DND-41 (cell line): ENCODE data around the gene REPS1.

Experiments
- ATAC-seq: fragments of 200-7000 bp; cut with Tn5 transposase; 3 replicates; pipeline ENCODE4 v1.9.1; 2021; ENCODE audit warnings: low read depth; ENCODE audit not compliant: insufficient read depth
- DNase-seq: peaks from one replicate; pipeline ENCODE4 v3.0.0-alpha.2; 2020
- H2AFZ ChIP-seq: 2 replicates; pipeline ENCODE4 v1.6.0; 2012; ENCODE audit warnings: low read depth, low read length
- H3K27ac ChIP-seq: 2 replicates; pipeline ENCODE4 v1.5.1; 2012; ENCODE audit warnings: low read length, inconsistent platforms
- H3K27me3 ChIP-seq: fragments of 200-600 bp; sonication (generic); 2 replicates; pipeline ENCODE4 v1.6.0; 2012; ENCODE audit warnings: low read length, mild to moderate bottlenecking, inconsistent platforms; ENCODE audit not compliant: insufficient read depth, poor library complexity
- H3K36me3 ChIP-seq: 2 replicates; pipeline ENCODE4 v1.5.1; 2012; ENCODE audit warnings: low read length, inconsistent platforms; ENCODE audit not compliant: insufficient read depth
- H3K4me1 ChIP-seq: 2 replicates; pipeline ENCODE4 v1.5.1; 2012; ENCODE audit warnings: mild to moderate bottlenecking, low read length; ENCODE audit not compliant: insufficient read depth
- H3K4me2 ChIP-seq: 2 replicates; pipeline ENCODE4 v1.6.0; 2012; ENCODE audit warnings: mild to moderate bottlenecking, moderate library complexity, low read length, inconsistent platforms; ENCODE audit not compliant: insufficient read depth
- H3K4me3 ChIP-seq, 2 experiments: fragments of 200-600 bp in 1 of 2; shearing (Covaris generic) in 1 of 2; 2 replicates each; pipeline ENCODE4 v1.5.1; 2012 to 2016; ENCODE audit warnings: inconsistent platforms in 2 of 2, low read length in 2 of 2, mild to moderate bottlenecking in 2 of 2, low read depth in 1 of 2, moderate library complexity in 1 of 2
- H3K79me2 ChIP-seq: 2 replicates; pipeline ENCODE4 v1.6.0; 2012; ENCODE audit warnings: low read length, inconsistent platforms; ENCODE audit not compliant: insufficient read depth
- H3K9ac ChIP-seq: 2 replicates; pipeline ENCODE4 v1.6.0; 2012; ENCODE audit warnings: low read depth, mild to moderate bottlenecking, inconsistent platforms, low read length, moderate library complexity
- H3K9me3 ChIP-seq: 2 replicates; pipeline ENCODE4 v1.5.1; 2012; ENCODE audit warnings: low read length, moderate library complexity, mild to moderate bottlenecking, inconsistent platforms; ENCODE audit not compliant: insufficient read depth, severe bottlenecking
- H4K20me1 ChIP-seq: 2 replicates; pipeline ENCODE4 v1.6.0; 2012; ENCODE audit warnings: low read length; ENCODE audit not compliant: insufficient read depth
- EZH2 ChIP-seq: IDR thresholded peaks from 3 replicates; pipeline ENCODE4 v1.6.1; 2012; ENCODE audit warnings: borderline replicate concordance, low read depth, mild to moderate bottlenecking, moderate library complexity, low read length, inconsistent platforms; ENCODE audit not compliant: severe bottlenecking
- TF ChIP-seq, protein P1 (sequence below): IDR thresholded peaks from 2 replicates; pipeline ENCODE4 v1.5.1; 2012; ENCODE audit warnings: borderline replicate concordance, low read length, moderate library complexity, mild to moderate bottlenecking; ENCODE audit not compliant: poor library complexity, severe bottlenecking; ENCODE audit errors: extremely low read depth

Gene REPS1

DNA sequence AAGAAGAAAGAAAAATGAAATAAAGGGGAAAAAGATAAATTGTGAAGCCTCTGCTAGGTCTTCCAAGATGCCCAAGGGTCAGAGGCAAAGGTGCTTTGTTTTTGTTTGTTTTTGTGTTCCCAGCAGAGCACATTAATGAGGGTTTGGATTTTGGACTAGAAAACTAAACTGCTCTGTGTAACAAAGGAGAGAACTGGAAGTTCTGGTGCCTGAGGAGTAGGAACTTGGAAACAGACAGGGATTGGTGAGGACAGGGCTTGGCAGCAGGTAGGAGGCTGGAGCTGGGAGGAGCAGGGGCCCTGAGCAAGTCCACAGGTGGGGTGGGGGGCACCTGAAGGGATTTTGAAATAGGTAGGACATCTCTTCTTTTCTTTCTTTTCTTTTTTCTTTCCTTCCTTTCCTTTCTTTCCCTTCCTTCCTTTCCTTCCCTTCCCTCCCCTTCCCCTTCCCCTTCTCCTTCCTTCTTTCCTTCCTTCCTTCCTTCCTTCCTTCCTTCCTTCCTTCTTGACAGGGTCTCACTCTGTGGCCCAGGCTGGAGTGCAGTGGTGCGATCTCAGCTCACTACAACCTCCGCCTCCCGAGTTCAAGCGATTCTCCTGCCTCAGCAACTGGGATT lies 25.2 kb upstream of the REPS1 start:
- no peaks in the 10 kb centered on the region for H3K79me2 ChIP-seq
- H3K4me3 ChIP-seq, result no peak overlapping the region
- TF ChIP-seq EZH2, result no peak
- TF ChIP-seq, protein P1, sequence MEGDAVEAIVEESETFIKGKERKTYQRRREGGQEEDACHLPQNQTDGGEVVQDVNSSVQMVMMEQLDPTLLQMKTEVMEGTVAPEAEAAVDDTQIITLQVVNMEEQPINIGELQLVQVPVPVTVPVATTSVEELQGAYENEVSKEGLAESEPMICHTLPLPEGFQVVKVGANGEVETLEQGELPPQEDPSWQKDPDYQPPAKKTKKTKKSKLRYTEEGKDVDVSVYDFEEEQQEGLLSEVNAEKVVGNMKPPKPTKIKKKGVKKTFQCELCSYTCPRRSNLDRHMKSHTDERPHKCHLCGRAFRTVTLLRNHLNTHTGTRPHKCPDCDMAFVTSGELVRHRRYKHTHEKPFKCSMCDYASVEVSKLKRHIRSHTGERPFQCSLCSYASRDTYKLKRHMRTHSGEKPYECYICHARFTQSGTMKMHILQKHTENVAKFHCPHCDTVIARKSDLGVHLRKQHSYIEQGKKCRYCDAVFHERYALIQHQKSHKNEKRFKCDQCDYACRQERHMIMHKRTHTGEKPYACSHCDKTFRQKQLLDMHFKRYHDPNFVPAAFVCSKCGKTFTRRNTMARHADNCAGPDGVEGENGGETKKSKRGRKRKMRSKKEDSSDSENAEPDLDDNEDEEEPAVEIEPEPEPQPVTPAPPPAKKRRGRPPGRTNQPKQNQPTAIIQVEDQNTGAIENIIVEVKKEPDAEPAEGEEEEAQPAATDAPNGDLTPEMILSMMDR, result no peak
- no peaks in the 10 kb centered on the region for H3K27me3 ChIP-seq
- no peaks in the 10 kb centered on the region for H3K4me1 ChIP-seq
- no peaks in the 10 kb centered on the region for H4K20me1 ChIP-seq
- no peak overlapping the region for H3K9ac ChIP-seq
- H2AFZ ChIP-seq, result no peak overlapping the region
- H3K4me2 ChIP-seq, result no peak overlapping the region
- no peaks in the 10 kb centered on the region for H3K9me3 ChIP-seq
- DNase-seq, result no peak
- no peak for ATAC-seq
- H3K27ac ChIP-seq, result no peak overlapping the region
- no peaks in the 10 kb centered on the region for H3K36me3 ChIP-seq

DNA sequence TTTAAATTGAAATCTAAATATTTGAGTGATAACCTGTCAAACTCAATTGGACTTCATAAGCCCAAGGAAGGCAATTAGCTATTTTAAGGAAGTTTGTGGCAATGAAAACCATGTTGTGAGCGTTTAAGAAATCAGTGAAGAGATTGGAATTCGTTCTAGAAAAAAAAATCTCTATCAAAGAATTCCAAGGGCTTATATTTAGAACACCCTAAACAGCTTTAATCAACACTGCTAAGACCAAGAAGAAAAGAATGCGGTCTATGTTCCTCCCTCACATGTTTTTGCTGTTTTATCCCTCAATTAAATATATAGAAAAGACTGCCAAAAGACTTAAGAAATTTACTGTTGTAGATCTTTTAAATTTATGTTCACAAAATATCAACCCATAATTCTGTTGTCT lies 23.9 kb upstream of the REPS1 start:
- ATAC-seq (no peak), DNase-seq (no peak)
- no peak overlapping the region for H2AFZ ChIP-seq
- no peaks in the 10 kb centered on the region for H3K27me3 ChIP-seq
- no peak overlapping the region for H3K27ac ChIP-seq
- TF ChIP-seq EZH2, result no peak
- TF ChIP-seq, protein P1, result no peak
- no peaks in the 10 kb centered on the region for H3K9me3 ChIP-seq
- no peaks in the 10 kb centered on the region for H3K4me1 ChIP-seq
- no peak overlapping the region for H3K4me2 ChIP-seq
- H4K20me1 ChIP-seq, result no peaks in the 10 kb centered on the region
- H3K4me3 ChIP-seq, result no peak overlapping the region
- no peak overlapping the region for H3K9ac ChIP-seq
- no peaks in the 10 kb centered on the region for H3K79me2 ChIP-seq
- H3K36me3 ChIP-seq, result no peaks in the 10 kb centered on the region

DNA sequence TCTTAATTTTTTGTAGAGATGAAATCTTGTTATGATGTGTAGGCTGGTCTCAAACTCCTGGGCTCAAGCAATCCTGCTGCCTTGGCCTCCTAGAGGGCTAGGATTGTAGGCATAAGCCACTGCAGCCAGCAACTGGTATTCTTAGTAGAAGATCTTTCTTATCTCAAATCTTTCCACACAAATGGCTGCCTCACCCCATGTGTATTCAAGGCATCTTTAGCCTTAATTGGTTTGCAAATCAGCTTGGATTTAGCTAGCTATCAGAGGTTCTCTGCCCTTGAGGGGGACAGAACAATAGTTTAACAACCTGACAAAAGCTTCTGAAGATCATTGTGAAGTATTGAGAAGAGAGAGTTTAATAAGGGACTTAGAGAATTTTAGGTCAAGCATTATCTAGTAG lies 22.6 kb upstream of the REPS1 start:
- Histone ChIP-seq H3K27ac (no peak overlapping the region), H4K20me1 (no peaks in the 10 kb centered on the region), H3K79me2 (no peaks in the 10 kb centered on the region), H3K27me3 (no peaks in the 10 kb centered on the region), H3K4me1 (no peaks in the 10 kb centered on the region), H3K4me2 (no peak overlapping the region), H2AFZ (no peak overlapping the region), H3K9me3 (no peaks in the 10 kb centered on the region), H3K4me3 (no peak overlapping the region), H3K9ac (no peak overlapping the region), H3K36me3 (no peaks in the 10 kb centered on the region)
- DNase-seq (no peak), ATAC-seq (no peak)
- TF ChIP-seq, protein P1, result no peak
- no peak for TF ChIP-seq EZH2
